Thyroid gland (tissue), 4 donors: Measurements from ENCODE around the gene ORC6. TPM values are rescaled to one million over a fixed set of nuclear protein-coding genes. Genes with fewer than 3 reads are reported as not detected.
"Not testable (repeated sequence)": the region's sequence is repeated elsewhere in the genome, so short reads cannot be mapped to it uniquely, and the experiment has no call there.

Experiments
- DNase-seq, 2 donors: peaks; one replicate each; pipeline ENCODE4 v3.0.0-alpha.2; 2019
- H3K27ac ChIP-seq, 3 donors: fragments of 200-600 bp; sonication (generic); 1 replicate in 2 of 3; 2 replicates in 1 of 3; pipeline ENCODE4 v1.5.1; 2016 to 2019; ENCODE audit warnings: mild to moderate bottlenecking in 1 of 3, moderate library complexity in 1 of 3
- H3K27me3 ChIP-seq: fragments of 200-600 bp; sonication (generic); one replicate; pipeline ENCODE4 v1.5.1; 2019
- H3K36me3 ChIP-seq, 2 donors: fragments of 200-600 bp; sonication (generic); one replicate each; pipeline ENCODE4 v1.5.1; 2016 to 2019
- H3K4me1 ChIP-seq, 2 donors: fragments of 200-600 bp; sonication (generic); one replicate each; pipeline ENCODE4 v1.5.1; 2017 to 2019
- H3K4me3 ChIP-seq, 3 donors: fragments of 200-600 bp; sonication (generic); replicated peaks in 1 of 3; 1 replicate in 2 of 3; 2 replicates in 1 of 3; pipeline ENCODE4 v1.5.1; 2016; ENCODE audit warnings: mild to moderate bottlenecking in 1 of 3
- H3K9me3 ChIP-seq: fragments of 200-600 bp; sonication (generic); one replicate; pipeline ENCODE4 v1.5.1; 2017
- CTCF ChIP-seq, 6 experiments: fragments of 200-600 bp in 3 of 6; fragments of 450-650 bp in 3 of 6; sonication (generic) in 3 of 6; IDR thresholded peaks; one replicate each; pipeline ENCODE4 v1.5.1; 2016 to 2019; ENCODE audit warnings: antibody characterized with exemption in 6 of 6, mild to moderate bottlenecking in 2 of 6, inconsistent platforms in 1 of 6, moderate library complexity in 1 of 6
- POLR2A ChIP-seq, 2 donors: fragments of 450-650 bp; IDR thresholded peaks; one replicate each; pipeline ENCODE4 v1.6.1; 2017; ENCODE audit warnings: antibody characterized with exemption in 2 of 2, mild to moderate bottlenecking in 2 of 2, moderate library complexity in 1 of 2
- WGBS, 2 donors: methylation state at CpG; one replicate each; pipeline ENCODE4 v1.1.5; 2017; 5-methylcytosine and 5-hydroxymethylcytosine counted together
- intact Hi-C: fragments of 100-400 bp; cut with DNase I; formaldehyde crosslinking; loops from one replicate; pipeline ENCODE4 v1.15.1; 2023
- total RNA-seq, 4 donors: library from RNA; depleted of rRNA; stranded (reverse); fragments of >200 nt; gene quantifications; one replicate each; pipeline ENCODE4 v1.2.3, GENCODE V29; 2016

The ORC6 gene
- total RNA-seq, 4 donors from 2014 or later: 0.27 to 4.0 (median 1.7) TPM

GRCh38 chr16:46658925-46659324 lies 30.5 kb upstream of the ORC6 start:
- intact Hi-C loops: no loop called here
- Histone ChIP-seq H3K27ac (no peak overlapping the region), H3K9me3 (no peaks in the 10 kb centered on the region), H3K4me3 (no peak overlapping the region), H3K36me3 (peaks cover 36 to 39% of the 10 kb centered on the region in 2 donors), H3K4me1 (no peaks in the 10 kb centered on the region), H3K27me3 (no peaks in the 10 kb centered on the region)
- TF ChIP-seq POLR2A (IDR thresholded peaks at IDR 0.05) (no peak), CTCF (IDR thresholded peaks at IDR 0.05) (no peak)
- DNase-seq: peak in 1 of 2 donors; percentile 3
- 60 to 67% methylated on average over 1 of the region's 1 CpG for WGBS, 2 donors

- Histone ChIP-seq H3K27me3 (no peaks in the 10 kb centered on the region), H3K4me1 (no peaks in the 10 kb centered on the region), H3K9me3 (no peaks in the 10 kb centered on the region), H3K4me3 (no peak overlapping the region), H3K27ac (no peak overlapping the region), H3K36me3 (peaks cover 38 to 39% of the 10 kb centered on the region in 2 donors)
- TF ChIP-seq CTCF (IDR thresholded peaks at IDR 0.05): no peak
- no peak for TF ChIP-seq POLR2A (IDR thresholded peaks at IDR 0.05)
- WGBS, 2 donors: 71 to 73% methylated on average over 4 of the region's 4 CpGs
- no peak for DNase-seq
- intact Hi-C loops: no loop called here
These were observed 27.3 kb upstream of the ORC6 start for GRCh38 chr16:46662123-46662522.

- intact Hi-C loops: no loop called here
- no peaks in the 10 kb centered on the region for H3K9me3 ChIP-seq
- H3K27me3 ChIP-seq: no peaks in the 10 kb centered on the region
- H3K36me3 ChIP-seq: peaks cover 37 to 59% of the 10 kb centered on the region in 2 donors
- no peak for TF ChIP-seq POLR2A (IDR thresholded peaks at IDR 0.05)
- peak; percentile 29 to 68 (median 48) for TF ChIP-seq CTCF (IDR thresholded peaks at IDR 0.05)
- DNase-seq: peak; percentile 8 to 13
- H3K4me1 ChIP-seq: no peaks in the 10 kb centered on the region
- no peak overlapping the region for H3K27ac ChIP-seq
- WGBS, 2 donors: 76 to 77% methylated on average over 6 of the region's 6 CpGs
- H3K4me3 ChIP-seq: no peak overlapping the region
These were observed 16.0 kb upstream of the ORC6 start for GRCh38 chr16:46673320-46674013.

DNA sequence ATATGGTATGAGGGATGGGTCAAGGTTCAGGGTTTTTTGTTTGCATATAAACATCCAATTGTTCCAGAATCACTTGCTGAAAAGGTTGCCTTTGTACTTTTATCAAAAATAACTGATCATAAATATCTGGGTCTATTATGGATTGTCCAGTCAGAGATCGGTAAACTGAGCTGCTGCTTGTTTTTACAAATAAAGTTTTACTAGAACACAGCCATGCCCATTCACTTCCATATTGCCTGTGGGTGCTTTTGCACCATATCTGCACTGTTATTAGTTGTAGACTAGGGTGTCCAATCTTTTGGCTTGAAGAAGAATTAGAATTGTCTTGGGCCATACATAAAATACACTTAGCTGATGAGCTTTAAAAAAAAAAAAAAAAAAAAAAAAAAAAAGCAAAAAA lies 11.5 kb upstream of the ORC6 start:
- H3K4me1 ChIP-seq, H3K27me3 ChIP-seq, H3K27ac ChIP-seq, intact Hi-C loops, DNase-seq, H3K9me3 ChIP-seq, H3K4me3 ChIP-seq: not testable (repeated sequence)
- 91 to 100% methylated on average over 1 of the region's 1 CpG for WGBS, 2 donors
- H3K36me3 ChIP-seq: peaks cover 25 to 32% of the 10 kb centered on the region in 2 donors

- intact Hi-C loops, H3K27me3 ChIP-seq, H3K4me1 ChIP-seq, H3K9me3 ChIP-seq, DNase-seq, H3K4me3 ChIP-seq, H3K27ac ChIP-seq: not testable (repeated sequence)
- H3K36me3 ChIP-seq: peaks cover 5 to 18% of the 10 kb centered on the region in 2 donors
- WGBS, 2 donors: 90 to 91% methylated on average over 2 of the region's 2 CpGs
These were observed 7.6 kb upstream of the ORC6 start for GRCh38 chr16:46681867-46682266.

DNA sequence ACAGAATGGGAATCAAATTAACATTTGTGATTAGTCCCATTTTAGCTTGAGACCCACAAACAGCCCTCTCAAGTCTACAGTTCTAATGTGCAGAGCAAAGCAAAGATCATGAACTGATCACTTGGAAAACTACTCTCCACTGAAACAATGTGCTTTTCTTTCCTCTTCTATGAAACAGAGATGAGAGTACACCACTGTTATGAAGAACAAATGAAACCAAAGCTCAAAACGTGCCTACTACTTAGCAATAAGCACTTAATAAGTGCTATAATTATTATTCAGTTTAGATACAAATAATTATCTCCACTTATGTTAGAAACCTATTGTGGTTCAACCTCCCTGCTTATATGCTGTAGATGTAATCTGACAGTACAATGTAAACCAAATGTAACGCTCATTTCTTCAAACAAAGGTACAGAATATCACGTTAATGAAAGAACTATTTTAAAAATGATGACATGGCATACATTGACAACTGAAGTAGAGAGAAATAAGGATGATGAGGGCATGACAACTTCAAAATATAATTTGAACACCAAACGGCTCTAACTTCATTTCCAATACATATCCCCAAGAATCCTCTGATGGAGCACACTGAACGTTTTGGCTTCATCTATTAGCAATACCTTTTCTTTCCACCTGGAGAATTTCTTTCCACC lies 2.5 kb upstream of the ORC6 start:
- TF ChIP-seq CTCF (IDR thresholded peaks at IDR 0.05) (no peak), POLR2A (IDR thresholded peaks at IDR 0.05) (no peak)
- no peaks in the 10 kb centered on the region for H3K9me3 ChIP-seq
- intact Hi-C loops: no loop called here
- H3K27ac ChIP-seq: no peak overlapping the region
- no peak overlapping the region for H3K4me3 ChIP-seq
- no peak for DNase-seq
- WGBS, 2 donors: 57 to 58% methylated on average over 5 of the region's 5 CpGs
- no peaks in the 10 kb centered on the region for H3K27me3 ChIP-seq
- H3K36me3 ChIP-seq: no peaks in the 10 kb centered on the region
- H3K4me1 ChIP-seq: peaks cover 20 to 23% of the 10 kb centered on the region in 2 donors
